ENCODE results near the gene CEP78.
"Not testable (repeated sequence)": the region's sequence is repeated elsewhere in the genome, so short reads cannot be mapped to it uniquely, and the experiment has no call there.

The CEP78 gene

GRCh38 chr9:78238046-78239038, 2.5 kb downstream of the CEP78 start:
- no peak for DNase-seq

- DNase-seq: no peak
Measured at GRCh38 chr9:78239506-78239905, 3.6 kb downstream of the CEP78 start.

- DNase-seq: no peak
Measured at GRCh38 chr9:78242041-78242440, 6.2 kb downstream of the CEP78 start.

- DNase-seq: no peak
Measured at GRCh38 chr9:78243130-78243529, 7.3 kb downstream of the CEP78 start.

- no peak for DNase-seq
Measured at GRCh38 chr9:78245401-78245800, 9.5 kb downstream of the CEP78 start.

GRCh38 chr9:78248635-78249034, 12.8 kb downstream of the CEP78 start:
- no peak for DNase-seq

- DNase-seq: no peak
Measured at GRCh38 chr9:78249542-78249941, 13.7 kb downstream of the CEP78 start.

GRCh38 chr9:78252616-78253015, 16.7 kb downstream of the CEP78 start:
- DNase-seq: no peak

GRCh38 chr9:78253285-78253684, 17.4 kb downstream of the CEP78 start:
- DNase-seq: no peak

GRCh38 chr9:78261403-78262001, 25.6 kb downstream of the CEP78 start:
- no peak for DNase-seq

GRCh38 chr9:78262655-78263054, 26.8 kb downstream of the CEP78 start:
- DNase-seq: no peak

- DNase-seq: no peak
Measured at GRCh38 chr9:78267889-78268288, 32.0 kb downstream of the CEP78 start.

- no peak for DNase-seq
Measured at GRCh38 chr9:78269784-78270183, 33.9 kb downstream of the CEP78 start.

- no peak for DNase-seq
Measured at GRCh38 chr9:78272307-78272706, 36.4 kb downstream of the CEP78 start.

GRCh38 chr9:78273761-78274160, 37.9 kb downstream of the CEP78 start:
- no peak for DNase-seq

- DNase-seq: no peak
Measured at GRCh38 chr9:78278177-78278777, 42.4 kb downstream of the CEP78 start.

- DNase-seq: no peak
Measured at GRCh38 chr9:78278801-78279200, 42.9 kb downstream of the CEP78 start.

- DNase-seq: no peak
Measured at GRCh38 chr9:78280982-78281668, 45.2 kb downstream of the CEP78 start.

GRCh38 chr9:78284181-78284580, 48.3 kb downstream of the CEP78 start:
- not testable (repeated sequence) for DNase-seq

- DNase-seq: no peak
Measured at GRCh38 chr9:78286125-78286524, 50.2 kb downstream of the CEP78 start.

GRCh38 chr9:78286946-78287388, 51.1 kb downstream of the CEP78 start:
- DNase-seq: no peak

GRCh38 chr9:78288214-78288892, 52.5 kb downstream of the CEP78 start:
- DNase-seq: no peak

- no peak for DNase-seq
Measured at GRCh38 chr9:78289474-78289873, 53.6 kb downstream of the CEP78 start.

Measured in cortex of kidney (tissue), 1 donor.